GM12874 (cell line): Measurements from ENCODE around the gene KCNH5.

ENCODE experiments used
- CTCF ChIP-seq: IDR thresholded peaks from 2 replicates; pipeline ENCODE4 v1.5.1; 2011; ENCODE audit warnings: low read depth, mild to moderate bottlenecking, control low read depth, low read length, moderate library complexity; ENCODE audit not compliant: insufficient read depth

The KCNH5 gene

GRCh38 chr14:62994096-62994495 is 51.2 kb downstream of the KCNH5 start:
- TF ChIP-seq CTCF = no peak

- TF ChIP-seq CTCF = no peak
Observed at GRCh38 chr14:62988967-62989366, 56.3 kb downstream of the KCNH5 start.

GRCh38 chr14:62983821-62984220 is 61.4 kb downstream of the KCNH5 start:
- TF ChIP-seq CTCF = no peak

- no peak for TF ChIP-seq CTCF
Observed at GRCh38 chr14:62980693-62981092, 64.6 kb downstream of the KCNH5 start.

GRCh38 chr14:62957562-62957961 is 87.7 kb downstream of the KCNH5 start:
- no peak for TF ChIP-seq CTCF

- no peak for TF ChIP-seq CTCF
Observed at GRCh38 chr14:62956413-62956812, 88.8 kb downstream of the KCNH5 start.

- TF ChIP-seq CTCF = no peak
Observed at GRCh38 chr14:62954165-62954564, 91.1 kb downstream of the KCNH5 start.

GRCh38 chr14:62952226-62952625 is 93.0 kb downstream of the KCNH5 start:
- TF ChIP-seq CTCF = no peak
